Choroid plexus epithelial cell (primary cell): Measurements from ENCODE around the gene ZNF862.
"Not testable (repeated sequence)": the region's sequence is repeated elsewhere in the genome, so short reads cannot be mapped to it uniquely, and the experiment has no call there.

Experiments
- DNase-seq: peaks from one replicate; pipeline ENCODE4 v3.0.0-alpha.2; 2010; ENCODE audit warnings: low read depth
- H3K4me3 ChIP-seq: 2 replicates; pipeline ENCODE4 v1.5.1; 2011; ENCODE audit warnings: low read depth, mild to moderate bottlenecking, control low read depth, low read length, moderate library complexity
- CTCF ChIP-seq: conservative IDR thresholded peaks from 2 replicates; pipeline ENCODE4 v1.5.1; 2011; ENCODE audit warnings: low read depth, mild to moderate bottlenecking, control low read depth, inconsistent platforms, low read length, moderate library complexity

The ZNF862 gene

GRCh38 chr7:149828357-149829309 is 9.5 kb upstream of the ZNF862 start:
- no peak overlapping the region for H3K4me3 ChIP-seq
- DNase-seq: no peak
- no peak for TF ChIP-seq CTCF

DNA sequence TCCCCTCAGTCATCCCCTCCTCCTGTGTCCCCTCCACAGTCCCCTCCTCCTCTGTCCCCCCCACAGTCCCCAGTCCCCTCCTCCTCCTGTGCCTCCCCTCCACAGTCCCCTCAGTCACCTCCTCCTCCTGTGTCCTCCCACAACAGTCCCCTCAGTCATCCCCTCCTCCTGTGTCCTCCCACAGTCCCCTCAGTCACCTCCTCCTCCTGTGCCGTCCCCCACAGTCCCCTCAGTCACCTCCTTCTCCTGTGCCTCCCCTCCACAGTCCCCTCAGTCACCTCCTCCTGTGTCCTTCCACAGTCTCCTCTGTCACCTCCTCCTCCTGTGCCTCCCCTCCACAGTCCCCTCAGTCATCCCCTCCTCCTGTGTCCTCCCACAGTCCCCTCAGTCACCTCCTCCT is 7.6 kb upstream of the ZNF862 start:
- not testable (repeated sequence) for H3K4me3 ChIP-seq, DNase-seq

DNA sequence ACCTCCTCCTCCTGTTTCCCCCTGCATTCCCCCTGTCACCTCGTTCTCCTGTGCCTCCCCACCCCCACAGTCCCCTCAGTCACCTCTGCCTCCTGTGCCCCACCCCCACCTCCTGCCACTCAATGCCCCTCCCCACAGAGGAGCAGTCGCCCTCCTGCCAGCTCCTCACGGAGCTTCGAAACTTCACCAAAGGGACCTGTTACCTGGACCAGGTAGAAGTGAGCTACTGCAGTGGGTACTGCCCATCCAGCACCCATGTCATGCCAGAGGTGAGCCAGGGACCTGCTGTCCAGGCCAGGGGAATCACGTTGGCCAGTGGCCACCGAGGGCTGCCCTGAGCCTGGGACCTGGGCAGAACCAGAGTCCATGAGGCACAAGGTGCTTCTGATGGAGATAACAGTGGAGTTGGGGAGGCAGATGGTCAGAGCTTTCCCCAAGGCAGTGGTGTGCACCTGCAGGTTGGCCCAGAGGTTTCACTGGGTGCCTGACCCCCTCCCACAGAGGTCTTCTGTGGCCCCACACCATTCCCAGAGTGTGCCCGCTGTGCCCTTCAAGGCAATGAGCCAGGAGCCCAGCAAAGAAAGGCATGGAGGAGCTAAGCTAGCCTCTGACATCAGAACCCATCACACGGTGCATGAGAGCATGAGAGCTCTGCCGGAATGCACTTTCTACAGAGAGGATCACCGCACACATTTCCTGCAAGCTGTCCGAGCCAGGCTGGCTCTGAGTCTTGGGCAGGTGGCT is 7.0 kb upstream of the ZNF862 start:
- no peak for TF ChIP-seq CTCF
- no peak overlapping the region for H3K4me3 ChIP-seq
- DNase-seq: no peak

DNA sequence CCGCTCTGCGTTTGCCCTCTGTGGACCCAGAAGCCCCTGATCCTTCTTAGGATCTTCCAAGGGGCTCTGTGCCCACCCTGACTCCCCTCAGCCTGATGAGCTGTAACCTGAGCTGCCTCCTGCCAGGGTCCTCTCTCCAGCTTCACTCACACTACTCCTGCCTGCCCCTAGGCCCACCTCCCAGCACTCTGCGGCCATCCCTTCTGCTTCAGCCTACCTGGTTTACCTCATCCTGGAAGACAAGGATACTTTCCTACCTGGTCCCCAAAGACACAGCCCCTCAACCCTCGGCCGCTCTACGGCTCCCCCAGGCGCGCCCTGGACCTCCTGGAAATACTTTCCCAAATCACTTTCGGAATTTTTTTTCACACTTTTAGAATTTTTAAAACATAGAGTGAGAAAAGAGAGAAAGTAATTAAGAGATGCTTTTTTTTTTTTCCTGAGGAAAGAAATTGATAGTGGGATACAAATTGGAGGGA is 6.4 kb upstream of the ZNF862 start:
- H3K4me3 ChIP-seq: no peak overlapping the region
- DNase-seq: no peak
- TF ChIP-seq CTCF: no peak

DNA sequence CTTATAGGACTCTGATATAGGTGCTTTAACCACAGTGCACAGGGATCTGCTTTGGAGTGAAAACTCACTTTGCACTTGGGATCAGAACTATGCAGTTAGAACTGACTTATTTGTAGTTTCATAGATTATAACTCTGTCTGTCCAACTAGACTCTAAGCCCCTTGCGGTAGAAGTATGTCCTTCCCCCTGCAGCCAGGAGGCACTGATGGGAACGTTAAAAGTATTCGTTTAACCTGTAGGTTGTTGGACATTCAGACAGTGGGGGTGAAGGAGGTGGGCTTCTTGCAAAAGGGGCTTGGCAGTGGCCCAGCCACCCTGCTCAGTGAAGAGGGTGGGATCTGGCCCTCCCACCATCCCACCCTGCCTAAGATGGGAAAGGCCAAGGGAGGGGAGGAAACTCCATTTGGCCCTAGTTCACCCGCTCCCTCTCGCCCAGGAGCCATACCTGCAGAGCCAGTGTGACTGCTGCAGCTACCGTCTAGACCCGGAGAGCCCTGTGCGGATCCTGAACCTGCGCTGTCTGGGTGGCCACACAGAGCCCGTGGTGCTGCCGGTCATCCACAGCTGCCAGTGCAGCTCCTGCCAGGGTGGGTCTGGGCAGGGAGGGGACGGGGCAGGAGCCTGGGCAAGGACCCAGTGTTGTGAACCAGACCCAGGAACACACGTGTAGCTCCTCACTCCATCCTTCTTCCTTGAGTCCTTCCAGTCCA is 5.7 kb upstream of the ZNF862 start:
- H3K4me3 ChIP-seq: no peak overlapping the region
- peak; percentile 30 for TF ChIP-seq CTCF

GRCh38 chr7:149833495-149834130 is 4.6 kb upstream of the ZNF862 start:
- no peak for TF ChIP-seq CTCF
- DNase-seq: no peak
- no peak overlapping the region for H3K4me3 ChIP-seq

More for the DNA sequence above, 5.7 kb upstream of the ZNF862 start:
- DNase-seq: no peak
